Keratinocyte (primary cell): ENCODE measurements around the gene PHF12. TPM values are rescaled to one million over a fixed set of nuclear protein-coding genes. Genes with fewer than 3 reads are reported as not detected.

Source experiments
- DNase-seq: peaks from one replicate; pipeline ENCODE4 v3.0.0-alpha.2; 2011; ENCODE audit warnings: low read depth, missing footprints, low spot score
- FAIRE-seq: peaks from 2 replicates; lab custom pipeline; 2011; peaks lifted over from hg19 to GRCh38; lab: Jason Lieb, UNC
- H2AFZ ChIP-seq: 2 replicates; pipeline ENCODE4 v1.6.0; 2012; ENCODE audit warnings: low read length, control low read depth, inconsistent platforms; ENCODE audit not compliant: control insufficient read depth
- H3K27ac ChIP-seq: 2 replicates; pipeline ENCODE4 v1.5.1; 2011; ENCODE audit warnings: low read length; ENCODE audit not compliant: control insufficient read depth, insufficient read depth
- H3K27me3 ChIP-seq: 3 replicates; pipeline ENCODE4 v1.6.0; 2011; ENCODE audit warnings: low read length; ENCODE audit not compliant: control insufficient read depth, insufficient read depth; ENCODE audit errors: extremely low read depth
- H3K36me3 ChIP-seq, 2 experiments: 2 replicates in 1 of 2; 3 replicates in 1 of 2; pipeline ENCODE4 v1.5.1; 2011; ENCODE audit warnings: low read length in 2 of 2, mild to moderate bottlenecking in 1 of 2; ENCODE audit not compliant: control insufficient read depth in 2 of 2, insufficient read depth in 2 of 2; ENCODE audit errors: extremely low read depth in 1 of 2
- H3K4me1 ChIP-seq: 3 replicates; pipeline ENCODE4 v1.5.1; 2011; ENCODE audit warnings: low read length; ENCODE audit not compliant: control insufficient read depth, insufficient read depth; ENCODE audit errors: extremely low read depth
- H3K4me2 ChIP-seq: 3 replicates; pipeline ENCODE4 v1.6.0; 2011; ENCODE audit warnings: low read depth, low read length; ENCODE audit not compliant: control insufficient read depth, insufficient read depth; ENCODE audit errors: extremely low read depth
- H3K4me3 ChIP-seq, 3 experiments: fragments of 200-600 bp in 1 of 3; sonication (generic) in 1 of 3; 2 replicates in 2 of 3; 3 replicates in 1 of 3; pipeline ENCODE4 v1.5.1; 2011 to 2016; ENCODE audit warnings: low read length in 3 of 3, mild to moderate bottlenecking in 3 of 3, control low read depth in 2 of 3, inconsistent platforms in 1 of 3, low read depth in 1 of 3, mixed read lengths in 1 of 3, mixed run types in 1 of 3, moderate library complexity in 1 of 3; ENCODE audit not compliant: control insufficient read depth in 2 of 3, insufficient read depth in 2 of 3; ENCODE audit errors: extremely low read depth in 1 of 3
- H3K79me2 ChIP-seq: 2 replicates; pipeline ENCODE4 v1.6.0; 2012; ENCODE audit warnings: low read length; ENCODE audit not compliant: control insufficient read depth, insufficient read depth
- H3K9ac ChIP-seq: 3 replicates; pipeline ENCODE4 v1.6.0; 2011; ENCODE audit warnings: low read length; ENCODE audit not compliant: control insufficient read depth, insufficient read depth; ENCODE audit errors: extremely low read depth
- H3K9me1 ChIP-seq: 3 replicates; pipeline ENCODE4 v1.6.0; 2011; ENCODE audit warnings: low read length; ENCODE audit not compliant: control insufficient read depth, insufficient read depth; ENCODE audit errors: extremely low read depth
- H3K9me3 ChIP-seq: 2 replicates; pipeline ENCODE4 v1.5.1; 2012; ENCODE audit warnings: low read depth, low read length; ENCODE audit not compliant: control insufficient read depth
- H4K20me1 ChIP-seq: 3 replicates; pipeline ENCODE4 v1.6.0; 2011; ENCODE audit warnings: low read length; ENCODE audit not compliant: control insufficient read depth, insufficient read depth; ENCODE audit errors: extremely low read depth
- CTCF ChIP-seq, 3 experiments: IDR thresholded peaks in 1 of 3; conservative IDR thresholded peaks in 1 of 3; optimal IDR thresholded peaks in 1 of 3; 2 replicates in 2 of 3; 3 replicates in 1 of 3; pipeline versions ENCODE3 to v1.5.1; 2011; ENCODE audit warnings: low read length in 3 of 3, mild to moderate bottlenecking in 3 of 3, moderate library complexity in 2 of 3, control low read depth in 1 of 3, inconsistent platforms in 1 of 3; ENCODE audit not compliant: insufficient read depth in 2 of 3; ENCODE audit errors: extremely low read depth in 1 of 3
- EZH2 ChIP-seq: IDR thresholded peaks from one replicate; pipeline ENCODE4 v1.6.1; 2012; ENCODE audit warnings: inconsistent platforms, mild to moderate bottlenecking, low read length, moderate library complexity
- dilution Hi-C: fragments of 300-500 bp; cut with MboI; formaldehyde crosslinking; loops from one replicate; pipeline ENCODE4 v1.7.0; 2020; ENCODE audit warnings: low sequenced_read_pairs; ENCODE audit not compliant: extremely low pct_ligation_motif_present
- polyA plus RNA-seq, 5 experiments: library from polyadenylated mRNA; depleted of rRNA in 3 of 5; stranded (reverse) in 3 of 5; stranded (forward) in 1 of 5; unstranded in 1 of 5; fragments of >200 nt; gene quantifications; 1 replicate in 1 of 5; 2 replicates in 3 of 5; 3 replicates in 1 of 5; pipeline versions ENCODE4 v1.2.1 to v1.2.3, GENCODE V29; 2011 to 2012; ENCODE audit warnings: missing spikeins in 2 of 5, low read depth in 1 of 5, low replicate concordance in 1 of 5

The PHF12 gene
- polyA plus RNA-seq, 1 donor (not counting 4 experiments of a cell fraction or from before 2014, with no cell fraction given): 9.6 TPM

GRCh38 chr17:28991779-28992178 lies 40.5 kb upstream of the PHF12 start:
- Histone ChIP-seq H3K9me3 (no peaks in the 10 kb centered on the region), H3K9ac (no peak overlapping the region), H3K4me1 (no peaks in the 10 kb centered on the region), H3K27ac (no peak overlapping the region), H3K4me3 (no peak overlapping the region), H4K20me1 (no peaks in the 10 kb centered on the region), H3K4me2 (no peak overlapping the region), H3K27me3 (peaks cover 18% of the 10 kb centered on the region), H3K36me3 (no peaks in the 10 kb centered on the region), H3K79me2 (no peaks in the 10 kb centered on the region), H2AFZ (no peak overlapping the region), H3K9me1 (no peaks in the 10 kb centered on the region)
- DNase-seq: no peak
- dilution Hi-C loops: no loop called here
- TF ChIP-seq EZH2: no peak
- no peak for TF ChIP-seq CTCF (optimal IDR thresholded peaks at IDR 0.05 in 1 of 3, IDR thresholded peaks at IDR 0.05 in 1 of 3, conservative IDR thresholded peaks at IDR 0.05 in 1 of 3; ENCODE audit: extremely low read depth in 1 of 3, insufficient read depth in 2 of 3, low read length in 3 of 3)
- no peak for FAIRE-seq

- no peaks in the 10 kb centered on the region for H3K36me3 ChIP-seq
- no peaks in the 10 kb centered on the region for H4K20me1 ChIP-seq
- no peak overlapping the region for H2AFZ ChIP-seq
- no peak overlapping the region for H3K27ac ChIP-seq
- H3K9ac ChIP-seq: no peak overlapping the region
- DNase-seq: no peak
- dilution Hi-C loops: no loop called here
- H3K4me2 ChIP-seq: no peak overlapping the region
- no peak for FAIRE-seq
- H3K27me3 ChIP-seq: peaks cover 43% of the 10 kb centered on the region
- TF ChIP-seq CTCF (optimal IDR thresholded peaks at IDR 0.05 in 1 of 3, IDR thresholded peaks at IDR 0.05 in 1 of 3, conservative IDR thresholded peaks at IDR 0.05 in 1 of 3; ENCODE audit: extremely low read depth in 1 of 3, insufficient read depth in 2 of 3, low read length in 3 of 3) (no peak), EZH2 (no peak)
- H3K4me3 ChIP-seq: no peak overlapping the region
- H3K79me2 ChIP-seq: no peaks in the 10 kb centered on the region
- no peaks in the 10 kb centered on the region for H3K9me1 ChIP-seq
- no peaks in the 10 kb centered on the region for H3K9me3 ChIP-seq
- H3K4me1 ChIP-seq: no peaks in the 10 kb centered on the region
Observed at GRCh38 chr17:28989028-28989427, 37.7 kb upstream of the PHF12 start.
